ENCODE measurements around the gene CDCA3. TPM values are rescaled to one million over a fixed set of nuclear protein-coding genes. Genes with fewer than 3 reads are reported as not detected.

The CDCA3 gene
- total and polyA plus RNA-seq, 8 donors, result 0.08 to 1.2 (median 0.73) TPM

DNA sequence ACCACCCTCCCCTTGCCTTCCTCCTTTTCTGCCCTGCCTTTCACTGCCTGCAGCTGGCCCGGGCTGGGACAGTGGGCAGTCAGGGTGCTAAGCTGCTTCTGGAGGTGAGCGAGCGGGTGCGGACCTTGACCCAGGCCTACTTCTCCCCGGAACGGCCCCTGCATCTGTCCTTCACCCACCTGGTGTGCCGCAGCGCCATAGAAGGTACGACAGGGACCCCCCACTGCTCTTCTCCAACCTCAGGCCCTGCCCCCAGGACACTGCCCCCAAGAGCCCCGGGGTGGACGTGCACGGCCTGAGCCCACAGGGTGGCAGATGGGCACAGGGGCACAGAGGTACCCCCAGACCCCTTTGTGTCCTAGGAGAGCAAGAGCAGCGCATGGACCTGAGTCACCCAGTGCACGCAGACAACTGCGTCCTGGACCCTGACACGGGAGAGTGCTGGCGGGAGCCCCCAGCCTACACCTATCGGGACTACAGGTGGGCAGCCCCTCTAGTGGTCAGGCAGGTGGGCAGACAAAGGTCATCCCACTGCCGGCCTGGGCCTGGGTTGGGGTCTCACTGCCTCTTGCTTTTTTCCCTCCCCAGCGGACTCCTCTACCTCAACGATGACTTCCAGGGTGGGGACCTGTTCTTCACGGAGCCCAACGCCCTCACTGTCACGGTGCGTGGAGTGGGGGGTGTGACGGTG lies 13.6 kb downstream of the CDCA3 start:
- Histone ChIP-seq H3K27ac (no peak overlapping the region), H3K27me3 (no peaks in the 10 kb centered on the region), H3K4me1 (no peaks in the 10 kb centered on the region), H3K36me3 (no peaks in the 10 kb centered on the region), H3K9me3 (no peaks in the 10 kb centered on the region), H3K4me3 (no peak overlapping the region)
- intact Hi-C loops (cut with DNase I), result loop anchor here in 1 of 3 donors (5.0 kb wide), 1 partner anchor 105 kb away; no protein-coding TSS in a partner anchor
- TF ChIP-seq, protein P1, sequence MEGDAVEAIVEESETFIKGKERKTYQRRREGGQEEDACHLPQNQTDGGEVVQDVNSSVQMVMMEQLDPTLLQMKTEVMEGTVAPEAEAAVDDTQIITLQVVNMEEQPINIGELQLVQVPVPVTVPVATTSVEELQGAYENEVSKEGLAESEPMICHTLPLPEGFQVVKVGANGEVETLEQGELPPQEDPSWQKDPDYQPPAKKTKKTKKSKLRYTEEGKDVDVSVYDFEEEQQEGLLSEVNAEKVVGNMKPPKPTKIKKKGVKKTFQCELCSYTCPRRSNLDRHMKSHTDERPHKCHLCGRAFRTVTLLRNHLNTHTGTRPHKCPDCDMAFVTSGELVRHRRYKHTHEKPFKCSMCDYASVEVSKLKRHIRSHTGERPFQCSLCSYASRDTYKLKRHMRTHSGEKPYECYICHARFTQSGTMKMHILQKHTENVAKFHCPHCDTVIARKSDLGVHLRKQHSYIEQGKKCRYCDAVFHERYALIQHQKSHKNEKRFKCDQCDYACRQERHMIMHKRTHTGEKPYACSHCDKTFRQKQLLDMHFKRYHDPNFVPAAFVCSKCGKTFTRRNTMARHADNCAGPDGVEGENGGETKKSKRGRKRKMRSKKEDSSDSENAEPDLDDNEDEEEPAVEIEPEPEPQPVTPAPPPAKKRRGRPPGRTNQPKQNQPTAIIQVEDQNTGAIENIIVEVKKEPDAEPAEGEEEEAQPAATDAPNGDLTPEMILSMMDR (IDR thresholded peaks at IDR 0.05), result no peak
- 93 to 97% methylated on average over 26 of the region's 26 CpGs for WGBS, 2 donors
- ATAC-seq (no peak), FAIRE-seq (no peak), DNase-seq (peak in 2 of 6 donors; percentile 39 to 48)

DNA sequence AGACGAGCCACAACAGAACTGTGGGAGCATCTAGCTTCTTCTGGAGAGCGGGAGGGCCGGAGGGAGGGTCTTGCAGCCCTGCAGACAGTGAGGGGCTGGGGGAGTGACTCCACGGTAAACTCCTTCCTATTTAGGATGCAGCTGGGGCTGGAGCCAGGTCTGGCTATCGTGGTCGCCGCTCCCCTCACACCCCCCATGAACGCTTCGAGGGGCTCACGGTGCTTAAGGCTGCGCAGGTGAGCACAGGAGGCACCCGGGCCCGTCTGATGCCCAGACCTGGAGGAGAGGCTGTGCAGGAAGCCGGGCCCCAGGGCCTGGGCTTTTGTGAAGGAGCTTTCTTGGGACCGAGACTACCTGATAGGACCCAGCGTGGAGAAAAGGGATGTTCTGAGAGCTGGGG lies 14.2 kb downstream of the CDCA3 start:
- H3K36me3 ChIP-seq, result no peaks in the 10 kb centered on the region
- H3K27me3 ChIP-seq, result no peaks in the 10 kb centered on the region
- ATAC-seq (no peak), FAIRE-seq (no peak), DNase-seq (peak in 1 of 6 donors; percentile 33)
- no peak overlapping the region for H3K4me3 ChIP-seq
- H3K4me1 ChIP-seq, result no peaks in the 10 kb centered on the region
- no peaks in the 10 kb centered on the region for H3K9me3 ChIP-seq
- 86 to 92% methylated on average over 16 of the region's 16 CpGs for WGBS, 2 donors
- H3K27ac ChIP-seq, result no peak overlapping the region
- TF ChIP-seq, protein P1 (IDR thresholded peaks at IDR 0.05), result no peak
- intact Hi-C loops (cut with DNase I), result loop anchor here in 1 of 3 donors (5.0 kb wide), 1 partner anchor 105 kb away; no protein-coding TSS in a partner anchor

DNA sequence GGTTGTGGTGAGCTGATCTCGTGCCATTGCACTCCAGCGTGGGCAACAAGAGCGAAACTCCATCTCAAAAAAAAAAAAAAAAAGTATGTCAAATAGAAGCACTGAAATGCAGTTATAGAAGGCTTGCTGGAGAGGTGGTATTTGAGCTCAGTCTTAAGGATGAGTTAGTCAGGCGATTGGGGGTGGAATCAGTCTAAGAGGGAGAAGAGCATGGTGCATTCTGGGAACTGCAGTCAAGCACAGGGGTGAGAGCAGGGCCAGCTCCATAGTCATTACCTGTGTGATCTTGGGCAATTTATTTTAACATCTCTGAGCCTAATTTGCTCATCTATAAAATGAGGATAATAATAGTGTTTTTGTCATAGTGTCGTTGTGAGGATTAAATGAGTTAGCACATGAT lies 16.2 kb downstream of the CDCA3 start:
- H3K9me3 ChIP-seq, result no peaks in the 10 kb centered on the region
- no peak overlapping the region for H3K4me3 ChIP-seq
- no peak overlapping the region for H3K27ac ChIP-seq
- TF ChIP-seq, protein P1 (IDR thresholded peaks at IDR 0.05), result no peak
- ATAC-seq, result no peak
- H3K36me3 ChIP-seq, result no peaks in the 10 kb centered on the region
- no peaks in the 10 kb centered on the region for H3K4me1 ChIP-seq
- WGBS, 2 donors, result 74 to 80% methylated on average over 5 of the region's 5 CpGs
- FAIRE-seq, result no peak
- no peaks in the 10 kb centered on the region for H3K27me3 ChIP-seq
- intact Hi-C loops (cut with DNase I), result loop anchor here in 1 of 3 donors (5.0 kb wide), 1 partner anchor 103 kb away; no protein-coding TSS in a partner anchor
- DNase-seq, result no peak

DNA sequence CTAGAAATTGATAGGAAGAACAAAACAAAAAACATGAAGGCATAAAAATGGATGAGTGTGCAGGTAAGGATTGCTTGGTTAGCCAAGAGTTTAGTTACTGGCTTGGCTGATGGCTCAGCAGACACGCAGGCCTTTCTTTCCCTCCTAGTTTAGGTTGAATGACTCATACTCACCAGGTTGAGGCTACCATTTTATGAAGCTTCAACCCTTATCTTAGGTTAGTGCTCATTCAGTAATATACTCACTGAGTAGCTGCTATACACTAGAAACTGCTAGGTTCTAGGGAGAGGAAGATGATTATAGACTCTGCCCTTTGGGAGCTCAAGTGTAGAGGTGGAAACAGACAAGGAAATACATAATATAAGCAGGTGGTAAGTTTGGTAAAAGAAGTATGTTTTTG lies 16.8 kb downstream of the CDCA3 start:
- Histone ChIP-seq H3K4me1 (no peaks in the 10 kb centered on the region), H3K36me3 (no peaks in the 10 kb centered on the region), H3K27me3 (no peaks in the 10 kb centered on the region), H3K9me3 (no peaks in the 10 kb centered on the region), H3K27ac (no peak overlapping the region), H3K4me3 (no peak overlapping the region)
- WGBS, 2 donors, result 81 to 84% methylated on average over 1 of the region's 1 CpG
- intact Hi-C loops (cut with DNase I), result no loop called here
- DNase-seq, result no peak
- TF ChIP-seq, protein P1 (IDR thresholded peaks at IDR 0.05), result no peak
- ATAC-seq, result no peak
- no peak for FAIRE-seq
